GM12865 (cell line): Measurements from ENCODE around the gene CAP2.

Source experiments
- DNase-seq: peaks from one replicate; pipeline ENCODE4 v3.0.0; 2010; ENCODE audit warnings: low read depth
- H3K4me3 ChIP-seq: 2 replicates; pipeline ENCODE4 v1.5.1; 2011; ENCODE audit warnings: mild to moderate bottlenecking, low read depth, low read length, control low read depth
- TF ChIP-seq, protein P1 (sequence below): IDR thresholded peaks from 2 replicates; pipeline ENCODE4 v1.5.1; 2011; ENCODE audit warnings: low read length, control low read depth, low read depth, inconsistent platforms; ENCODE audit not compliant: insufficient read depth; ENCODE audit errors: missing control alignments

The CAP2 gene

DNA sequence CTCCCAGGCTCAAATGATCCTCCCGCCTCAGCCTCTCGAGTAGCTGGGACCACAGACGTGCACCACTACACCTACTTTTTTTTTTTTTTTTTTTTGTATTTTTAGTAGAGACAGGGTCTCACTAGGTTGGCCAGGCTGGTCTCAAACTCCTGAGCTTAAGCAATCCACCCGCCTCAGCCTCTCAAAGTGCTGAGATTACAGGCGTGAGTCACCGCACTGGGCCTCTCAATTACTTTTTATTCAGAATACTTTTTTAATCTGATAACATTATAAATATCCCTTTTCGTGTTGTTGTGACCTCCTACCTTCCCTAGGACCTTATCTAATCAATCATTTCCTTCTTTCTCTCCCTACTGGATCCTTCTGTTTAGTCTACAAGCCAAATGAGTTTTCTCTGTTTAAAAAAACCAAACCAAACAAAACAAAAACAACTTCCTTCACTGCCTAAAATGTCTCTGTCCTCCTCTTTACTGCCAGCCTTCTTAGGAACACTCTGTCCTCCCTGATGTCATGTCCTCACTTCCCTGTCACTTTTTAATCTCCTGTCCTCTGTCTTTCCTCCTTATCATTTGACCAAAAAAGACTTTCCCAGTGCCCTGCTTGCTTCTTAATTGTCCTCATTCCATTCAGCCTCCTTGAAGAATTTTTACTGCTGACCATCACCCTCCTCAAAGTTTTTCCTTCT is 85.0 kb downstream of the CAP2 start:
- TF ChIP-seq, protein P1, sequence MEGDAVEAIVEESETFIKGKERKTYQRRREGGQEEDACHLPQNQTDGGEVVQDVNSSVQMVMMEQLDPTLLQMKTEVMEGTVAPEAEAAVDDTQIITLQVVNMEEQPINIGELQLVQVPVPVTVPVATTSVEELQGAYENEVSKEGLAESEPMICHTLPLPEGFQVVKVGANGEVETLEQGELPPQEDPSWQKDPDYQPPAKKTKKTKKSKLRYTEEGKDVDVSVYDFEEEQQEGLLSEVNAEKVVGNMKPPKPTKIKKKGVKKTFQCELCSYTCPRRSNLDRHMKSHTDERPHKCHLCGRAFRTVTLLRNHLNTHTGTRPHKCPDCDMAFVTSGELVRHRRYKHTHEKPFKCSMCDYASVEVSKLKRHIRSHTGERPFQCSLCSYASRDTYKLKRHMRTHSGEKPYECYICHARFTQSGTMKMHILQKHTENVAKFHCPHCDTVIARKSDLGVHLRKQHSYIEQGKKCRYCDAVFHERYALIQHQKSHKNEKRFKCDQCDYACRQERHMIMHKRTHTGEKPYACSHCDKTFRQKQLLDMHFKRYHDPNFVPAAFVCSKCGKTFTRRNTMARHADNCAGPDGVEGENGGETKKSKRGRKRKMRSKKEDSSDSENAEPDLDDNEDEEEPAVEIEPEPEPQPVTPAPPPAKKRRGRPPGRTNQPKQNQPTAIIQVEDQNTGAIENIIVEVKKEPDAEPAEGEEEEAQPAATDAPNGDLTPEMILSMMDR = no peak
- H3K4me3 ChIP-seq = no peak overlapping the region
- no peak for DNase-seq

- no peak overlapping the region for H3K4me3 ChIP-seq
- no peak for DNase-seq
- TF ChIP-seq, protein P1 = no peak
Observed at GRCh38 chr6:17478946-17479345, 85.6 kb downstream of the CAP2 start.

DNA sequence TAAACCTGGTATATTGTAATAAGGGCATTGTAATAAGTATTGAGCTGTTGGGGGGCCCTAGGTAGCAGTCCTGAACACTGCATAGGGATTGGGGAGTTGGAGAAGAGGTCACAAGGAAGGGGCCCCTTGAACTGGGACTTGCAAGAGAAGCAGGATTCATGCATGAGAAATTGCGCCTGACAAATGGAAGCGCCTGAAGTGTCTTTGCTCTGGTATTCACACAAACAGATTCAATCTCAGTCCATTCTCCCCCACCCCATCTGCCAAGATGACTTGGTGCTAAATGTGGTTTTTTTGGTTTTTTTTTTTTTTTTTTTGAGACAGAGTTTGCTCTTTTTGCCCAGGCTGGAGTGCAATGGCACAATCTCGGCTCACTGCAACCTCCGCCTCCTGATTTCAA is 87.1 kb downstream of the CAP2 start:
- DNase-seq = no peak
- TF ChIP-seq, protein P1 = no peak
- no peak overlapping the region for H3K4me3 ChIP-seq

DNA sequence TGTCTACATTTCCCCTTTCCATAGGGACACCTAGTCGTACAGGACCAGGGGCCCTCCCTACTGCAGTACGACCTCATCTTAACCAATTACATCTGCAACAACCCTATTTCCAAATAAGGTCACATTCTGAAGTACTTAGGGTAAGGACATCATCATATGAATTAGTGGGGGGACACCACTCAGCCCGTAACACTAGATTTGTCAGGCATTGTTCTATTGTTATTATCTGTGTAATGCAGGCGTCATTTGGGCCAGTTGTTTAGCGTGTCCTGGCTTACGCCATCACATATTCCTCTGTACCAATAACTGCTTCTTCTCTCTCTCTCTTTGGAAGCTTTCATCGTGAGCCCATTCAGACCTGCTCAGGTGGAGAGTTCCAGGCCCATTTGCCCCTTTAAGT is 89.3 kb downstream of the CAP2 start:
- H3K4me3 ChIP-seq = no peak overlapping the region
- TF ChIP-seq, protein P1 = no peak
- no peak for DNase-seq

DNA sequence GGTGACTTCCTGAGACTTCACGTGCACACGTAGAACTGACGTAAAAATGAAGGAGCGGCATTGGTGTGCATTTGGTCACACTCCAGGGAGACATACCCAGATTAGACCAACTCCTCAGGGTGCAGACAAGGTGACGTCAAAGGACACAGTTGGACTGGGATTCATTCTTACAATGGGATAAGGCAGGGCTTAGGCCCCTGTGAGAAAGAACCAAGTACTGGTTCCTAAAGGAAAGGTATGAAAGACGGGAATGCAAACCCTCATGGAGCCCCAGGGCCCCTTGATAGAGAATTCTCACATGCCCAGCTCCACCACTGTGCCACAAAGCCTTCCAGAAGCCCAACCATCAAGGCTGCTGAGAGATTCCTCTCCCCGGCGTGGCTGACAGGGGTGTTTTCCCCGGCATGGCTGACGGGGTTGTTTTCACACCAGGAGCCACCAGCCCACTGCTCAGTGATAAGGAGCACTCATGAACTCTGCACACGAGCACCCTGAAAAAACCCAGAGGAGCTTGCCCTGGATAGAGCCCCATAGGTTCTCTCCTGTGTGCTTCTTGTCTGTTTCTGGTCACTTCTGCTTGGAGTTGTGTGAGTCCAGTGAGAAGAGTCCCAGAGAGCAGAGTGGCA is 90.1 kb downstream of the CAP2 start:
- TF ChIP-seq, protein P1 = no peak
- no peak for DNase-seq
- H3K4me3 ChIP-seq = no peak overlapping the region

GRCh38 chr6:17484201-17484849 is 90.9 kb downstream of the CAP2 start:
- TF ChIP-seq, protein P1 = no peak
- no peak for DNase-seq
- H3K4me3 ChIP-seq = no peak overlapping the region
